Activated B cell treated with CpG ODN at 0.5 μM for 24 hours (primary cell): ENCODE data around the gene SLC16A1. TPM values are rescaled to one million over a fixed set of nuclear protein-coding genes. Genes with fewer than 3 reads are reported as not detected.

ENCODE experiments used
- ATAC-seq: fragments of 200-7000 bp; cut with Tn5 transposase; one replicate; pipeline ENCODE4 v1.10.0; 2021; ENCODE audit warnings: low read depth, mild to moderate bottlenecking, moderate library complexity
- CTCF ChIA-PET: fragments of 350-600 bp; sonication (Branson Sonifier 250); formaldehyde crosslinking; loops from one replicate; lab custom pipeline; 2021; ENCODE audit warnings: antibody characterized with exemption; lab: Charles Lee
- POLR2A ChIA-PET: fragments of 350-600 bp; sonication (Branson Sonifier 250); formaldehyde crosslinking; loops from one replicate; lab custom pipeline; 2021; ENCODE audit warnings: antibody characterized with exemption; lab: Charles Lee
- DNase-seq: peaks from one replicate; pipeline ENCODE4 v3.0.0; 2022
- H3K27ac Mint-ChIP-seq: one replicate; pipeline ENCODE4 v1.8.0; 2020; ENCODE audit warnings: mixed read lengths
- H3K27me3 Mint-ChIP-seq: one replicate; pipeline ENCODE4 v1.8.0; 2021; ENCODE audit warnings: mixed read lengths
- H3K36me3 Mint-ChIP-seq: one replicate; pipeline ENCODE4 v1.8.0; 2021; ENCODE audit warnings: low read depth, mixed read lengths
- H3K4me1 Mint-ChIP-seq: one replicate; pipeline ENCODE4 v1.8.0; 2021; ENCODE audit warnings: mixed read lengths
- H3K4me3 Mint-ChIP-seq: one replicate; pipeline ENCODE4 v1.8.0; 2020; ENCODE audit warnings: mild to moderate bottlenecking, mixed read lengths
- H3K9me3 Mint-ChIP-seq: one replicate; pipeline ENCODE4 v1.8.0; 2020; ENCODE audit warnings: mixed read lengths
- intact Hi-C: fragments of 100-400 bp; cut with micrococcal nuclease; formaldehyde crosslinking; loops from one replicate; pipeline ENCODE4 v1.15.1; 2024
- total RNA-seq: library from RNA; stranded (reverse); gene quantifications from 2 replicates; pipeline ENCODE4 v1.2.3, GENCODE V29; 2022
- TF ChIP-seq, protein P1 (sequence below): fragments of 200-600 bp; IDR thresholded peaks from one replicate; pipeline ENCODE4 v1.8.0; 2022; ENCODE audit warnings: antibody characterized with exemption, mild to moderate bottlenecking

SLC16A1 gene
- total RNA-seq, 1 donor from 2014 or later, result 17.9 TPM

DNA sequence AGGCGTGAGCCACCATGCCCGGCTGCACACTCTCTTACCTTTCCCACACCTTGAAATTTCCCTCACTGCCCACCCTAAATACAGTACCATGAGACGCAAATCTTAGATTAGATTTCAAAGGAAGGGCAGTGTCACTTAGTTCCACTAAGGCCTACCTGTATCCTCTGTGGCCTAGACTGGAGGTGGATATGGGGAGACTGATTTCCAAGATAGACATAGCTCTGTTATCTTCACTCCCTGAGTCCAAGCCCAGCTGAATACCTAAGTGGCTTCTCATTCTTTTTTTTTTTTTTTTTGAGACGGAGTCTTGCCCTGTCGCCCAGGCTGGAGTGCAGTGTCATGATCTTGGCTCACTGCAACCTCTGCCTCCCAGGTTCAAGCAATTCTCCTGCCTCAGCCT lies 89.0 kb downstream of the SLC16A1 start:
- no peak for ATAC-seq
- CTCF ChIA-PET, result no interaction called here
- no peaks in the 10 kb centered on the region for H3K9me3 Mint-ChIP-seq
- no peaks in the 10 kb centered on the region for H3K36me3 Mint-ChIP-seq
- no peak for DNase-seq
- TF ChIP-seq, protein P1, sequence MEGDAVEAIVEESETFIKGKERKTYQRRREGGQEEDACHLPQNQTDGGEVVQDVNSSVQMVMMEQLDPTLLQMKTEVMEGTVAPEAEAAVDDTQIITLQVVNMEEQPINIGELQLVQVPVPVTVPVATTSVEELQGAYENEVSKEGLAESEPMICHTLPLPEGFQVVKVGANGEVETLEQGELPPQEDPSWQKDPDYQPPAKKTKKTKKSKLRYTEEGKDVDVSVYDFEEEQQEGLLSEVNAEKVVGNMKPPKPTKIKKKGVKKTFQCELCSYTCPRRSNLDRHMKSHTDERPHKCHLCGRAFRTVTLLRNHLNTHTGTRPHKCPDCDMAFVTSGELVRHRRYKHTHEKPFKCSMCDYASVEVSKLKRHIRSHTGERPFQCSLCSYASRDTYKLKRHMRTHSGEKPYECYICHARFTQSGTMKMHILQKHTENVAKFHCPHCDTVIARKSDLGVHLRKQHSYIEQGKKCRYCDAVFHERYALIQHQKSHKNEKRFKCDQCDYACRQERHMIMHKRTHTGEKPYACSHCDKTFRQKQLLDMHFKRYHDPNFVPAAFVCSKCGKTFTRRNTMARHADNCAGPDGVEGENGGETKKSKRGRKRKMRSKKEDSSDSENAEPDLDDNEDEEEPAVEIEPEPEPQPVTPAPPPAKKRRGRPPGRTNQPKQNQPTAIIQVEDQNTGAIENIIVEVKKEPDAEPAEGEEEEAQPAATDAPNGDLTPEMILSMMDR, result no peak
- peaks cover 3% of the 10 kb centered on the region for H3K27me3 Mint-ChIP-seq
- no peaks in the 10 kb centered on the region for H3K4me1 Mint-ChIP-seq
- H3K4me3 Mint-ChIP-seq, result no peak overlapping the region
- H3K27ac Mint-ChIP-seq, result no peak overlapping the region
- POLR2A ChIA-PET, result no interaction called here
- intact Hi-C loops, result no loop called here

DNA sequence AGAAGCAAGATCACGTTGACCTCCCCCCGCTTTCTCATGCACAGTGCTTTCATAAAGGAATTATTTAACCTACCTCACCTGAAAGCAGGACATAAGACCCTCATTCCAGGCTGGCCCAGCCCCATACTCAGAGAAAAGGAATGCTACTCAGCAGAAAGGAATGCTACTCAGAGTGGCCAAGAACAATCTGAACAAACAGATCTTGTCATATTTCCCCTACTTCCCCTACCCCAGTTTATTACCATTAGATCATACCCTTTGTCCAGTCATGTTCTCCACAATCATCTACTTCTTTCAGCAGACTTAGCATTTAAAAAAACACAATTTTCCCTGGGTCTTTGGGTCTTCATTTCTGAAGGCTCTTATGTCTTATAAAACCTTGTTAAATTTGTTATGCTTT lies 89.8 kb downstream of the SLC16A1 start:
- intact Hi-C loops, result no loop called here
- H3K9me3 Mint-ChIP-seq, result no peaks in the 10 kb centered on the region
- ATAC-seq, result no peak
- DNase-seq, result no peak
- H3K27me3 Mint-ChIP-seq, result peaks cover 3% of the 10 kb centered on the region
- CTCF ChIA-PET, result no interaction called here
- H3K36me3 Mint-ChIP-seq, result no peaks in the 10 kb centered on the region
- TF ChIP-seq, protein P1, result no peak
- H3K4me3 Mint-ChIP-seq, result no peak overlapping the region
- no peaks in the 10 kb centered on the region for H3K4me1 Mint-ChIP-seq
- POLR2A ChIA-PET, result interaction anchor here (0.6 kb wide), 1 partner anchor 400 kb away, joined by 5 read pairs; no protein-coding TSS in a partner anchor
- no peak overlapping the region for H3K27ac Mint-ChIP-seq

DNA sequence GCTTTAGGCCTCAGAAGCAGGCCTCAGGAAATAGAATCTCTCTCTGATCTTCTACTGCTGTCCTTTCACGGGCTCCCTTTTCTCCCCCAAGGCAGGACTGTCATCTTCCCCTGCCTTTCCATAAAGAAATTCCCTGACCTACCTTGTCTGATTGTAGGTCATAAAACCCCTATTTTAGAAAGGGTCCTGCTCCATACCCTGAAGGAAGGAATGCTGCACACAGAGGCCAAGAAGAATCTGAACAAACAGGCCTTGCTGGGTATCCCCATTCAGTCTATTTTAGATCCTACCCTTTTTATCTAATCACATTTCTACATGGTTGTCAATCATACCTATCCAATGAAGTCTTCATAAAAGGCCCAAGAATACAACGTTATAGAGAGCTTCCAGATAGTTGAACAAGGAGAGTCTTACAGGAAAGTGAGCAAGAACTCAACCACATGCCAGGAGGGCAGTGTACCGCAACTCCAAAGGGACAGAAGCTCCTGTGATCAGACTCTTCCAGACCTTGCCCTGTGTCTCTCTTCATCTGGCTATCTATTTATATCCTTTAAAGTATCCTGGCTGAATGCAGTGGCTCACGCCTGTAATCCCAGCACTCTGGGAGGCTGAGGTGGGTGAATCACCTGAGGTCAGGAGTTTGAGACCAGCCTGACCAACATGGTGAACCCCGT lies 93.1 kb downstream of the SLC16A1 start:
- no peak overlapping the region for H3K4me3 Mint-ChIP-seq
- ChIA-PET POLR2A (interaction anchor here (0.6 kb wide), 1 partner anchor 13 kb away, joined by 3 read pairs; no protein-coding TSS in a partner anchor), CTCF (no interaction called here)
- H3K27me3 Mint-ChIP-seq, result no peaks in the 10 kb centered on the region
- no peaks in the 10 kb centered on the region for H3K9me3 Mint-ChIP-seq
- TF ChIP-seq, protein P1, result no peak
- no peaks in the 10 kb centered on the region for H3K36me3 Mint-ChIP-seq
- DNase-seq (no peak), ATAC-seq (no peak)
- intact Hi-C loops, result no loop called here
- H3K27ac Mint-ChIP-seq, result no peak overlapping the region
- no peaks in the 10 kb centered on the region for H3K4me1 Mint-ChIP-seq

Other genes starting within 250 kb of the SLC16A1 start
- gene RHOC, start 249.1 kb downstream of the SLC16A1 start, total RNA-seq, result 11.5 and 13.5 TPM in 2 replicates
- 0.46 and 0.75 TPM in 2 replicates for gene PPM1J, start 240.9 kb downstream of the SLC16A1 start, total RNA-seq
- gene LRIG2, start 117.0 kb upstream of the SLC16A1 start, total RNA-seq, result 23.8 and 30.7 TPM in 2 replicates